Ishikawa (cell line): ENCODE measurements around the gene OR2M3.

Source experiments
- CEBPB ChIP-seq: IDR thresholded peaks from 2 replicates; pipeline ENCODE4 v1.6.1; 2012
- EGR1 ChIP-seq: IDR thresholded peaks from 2 replicates; pipeline ENCODE4 v1.6.1; 2012
- FOXM1 ChIP-seq: IDR thresholded peaks from 2 replicates; pipeline ENCODE4 v1.6.1; 2012; ENCODE audit warnings: low read depth, borderline replicate concordance
- RAD21 ChIP-seq: IDR thresholded peaks from 2 replicates; pipeline ENCODE4 v1.6.1; 2012; ENCODE audit warnings: low read depth
- TAF1 ChIP-seq: IDR thresholded peaks from 2 replicates; pipeline ENCODE4 v1.6.1; 2012; ENCODE audit warnings: low read depth, mild to moderate bottlenecking
- TEAD4 ChIP-seq: IDR thresholded peaks from 2 replicates; pipeline ENCODE4 v1.6.1; 2012
- YY1 ChIP-seq: IDR thresholded peaks from 2 replicates; pipeline ENCODE4 v1.6.1; 2012; ENCODE audit warnings: low read depth
- TF ChIP-seq, protein P1 (sequence below): IDR thresholded peaks from 2 replicates; pipeline ENCODE4 v1.6.1; 2012

DNA sequence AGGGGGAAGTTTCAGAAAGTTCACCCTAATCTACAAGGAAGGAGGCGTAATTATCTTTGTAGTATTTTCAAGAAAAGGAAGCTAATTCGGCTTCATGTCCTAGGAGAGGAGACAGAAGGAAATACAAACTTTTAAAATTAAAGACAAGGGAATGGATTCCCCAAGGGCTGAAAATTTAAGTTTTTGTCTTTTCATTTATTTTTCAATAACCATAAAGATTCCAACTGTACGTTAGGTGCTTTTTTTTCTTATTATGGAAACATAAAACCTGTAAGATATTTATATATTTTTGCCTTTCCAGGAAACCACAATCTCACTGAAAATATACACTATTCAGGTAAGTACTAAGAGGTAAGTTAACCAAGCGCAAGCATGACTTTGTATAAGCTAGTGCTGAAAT lies at the start of gene OR2M3:
- TF ChIP-seq RAD21 (no peak), TEAD4 (no peak), TAF1 (no peak), CEBPB (no peak), EGR1 (no peak), YY1 (no peak), FOXM1 (no peak)
- TF ChIP-seq, protein P1, sequence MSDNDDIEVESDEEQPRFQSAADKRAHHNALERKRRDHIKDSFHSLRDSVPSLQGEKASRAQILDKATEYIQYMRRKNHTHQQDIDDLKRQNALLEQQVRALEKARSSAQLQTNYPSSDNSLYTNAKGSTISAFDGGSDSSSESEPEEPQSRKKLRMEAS = no peak
